ENCODE data around the gene NEAT1.

- TF ChIP-seq CTCF (conservative IDR thresholded peaks at IDR 0.05 in 1 of 2, IDR thresholded peaks at IDR 0.05 in 1 of 2; ENCODE audit: extremely low read depth in 1 of 2, insufficient read depth in 1 of 2, low read depth in 1 of 2, low read length in 2 of 2) (no peak), EZH2 (IDR thresholded peaks at IDR 0.05; ENCODE audit: borderline replicate concordance, low read length) (no peak)
Observed at GRCh38 chr11:65393513-65394079, 29.0 kb upstream of the NEAT1 start.
